Measurements from ENCODE around the gene ZNF658.
"Not testable (repeated sequence)": the region's sequence is repeated elsewhere in the genome, so short reads cannot be mapped to it uniquely, and the experiment has no call there.

ZNF658 gene

DNA sequence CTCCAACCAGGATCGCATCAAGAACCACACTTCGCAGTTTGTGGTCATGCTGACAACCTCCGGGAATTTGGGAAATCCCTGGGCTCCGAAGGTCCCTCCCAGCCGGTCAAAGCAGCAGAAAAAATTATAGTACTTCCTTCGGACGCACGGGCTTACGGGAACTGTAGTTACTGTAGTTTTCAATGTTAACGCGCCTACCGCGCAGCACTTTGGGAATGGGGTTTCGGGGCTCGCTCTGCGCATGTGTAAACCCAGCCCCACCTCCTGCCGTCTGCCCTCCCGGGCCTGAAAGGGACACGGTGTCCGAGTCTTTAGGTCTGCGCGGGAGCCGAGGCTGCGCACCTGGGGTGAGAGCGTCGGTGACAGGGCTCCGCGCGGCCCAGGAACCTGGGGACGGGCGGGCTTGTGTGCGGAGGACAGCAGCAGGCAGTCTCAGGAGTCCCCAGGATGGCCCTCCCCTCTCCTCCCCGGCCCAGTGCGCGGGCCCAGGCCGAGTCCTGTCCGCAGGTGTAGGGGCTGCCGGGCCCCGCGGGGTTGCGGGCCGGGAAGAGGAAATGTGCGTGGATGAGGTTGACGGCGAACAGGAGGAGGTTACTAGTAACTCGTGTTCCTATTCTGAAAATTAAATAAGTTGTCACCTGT lies at the start of gene ZNF658:
TSS of gene ZNF658 (plus strand) at position 236 of the 642 bp plus-strand sequence. CDS start 2,837 bp downstream, outside the sequence.
- not testable (repeated sequence) for DNase-seq

DNA sequence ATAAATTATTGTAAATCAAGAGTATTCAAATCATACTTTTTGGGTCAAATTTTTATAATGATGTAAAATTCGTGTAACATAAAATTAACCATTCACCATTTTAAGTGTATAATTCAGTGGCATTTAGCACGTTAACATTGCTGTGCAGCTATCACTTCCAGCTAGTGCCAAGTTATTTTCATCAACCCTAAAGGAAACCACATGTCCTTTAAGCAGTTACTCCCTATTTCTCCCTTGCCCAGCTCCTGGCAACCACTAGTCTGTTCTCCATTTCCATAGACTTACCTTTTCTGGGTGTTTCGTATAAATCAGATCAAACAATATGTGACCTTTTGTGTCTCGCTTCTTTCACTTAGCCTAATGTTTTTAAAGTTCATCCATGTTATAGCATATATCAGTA lies 38.8 kb upstream of the ZNF658 start:
- DNase-seq = not testable (repeated sequence)

DNA sequence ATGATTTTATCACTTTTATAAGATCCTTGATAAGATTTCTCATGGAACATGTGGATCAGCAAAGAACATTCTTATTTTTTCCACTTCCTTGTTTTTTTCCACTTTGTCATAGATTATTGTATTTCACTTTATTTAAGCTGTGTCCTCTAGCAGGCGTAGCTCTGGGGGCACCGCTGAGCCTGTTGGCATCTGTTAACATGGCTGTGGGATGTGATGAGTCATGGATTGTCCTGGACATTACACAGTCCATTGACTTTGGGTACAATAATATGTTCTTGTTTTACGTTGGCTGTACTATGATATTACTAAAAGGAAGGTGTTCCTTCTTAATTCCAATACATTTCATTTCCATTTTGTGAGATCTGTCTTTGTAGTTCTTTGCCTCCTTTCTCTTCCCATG lies 31.9 kb upstream of the ZNF658 start:
- DNase-seq = not testable (repeated sequence)

DNA sequence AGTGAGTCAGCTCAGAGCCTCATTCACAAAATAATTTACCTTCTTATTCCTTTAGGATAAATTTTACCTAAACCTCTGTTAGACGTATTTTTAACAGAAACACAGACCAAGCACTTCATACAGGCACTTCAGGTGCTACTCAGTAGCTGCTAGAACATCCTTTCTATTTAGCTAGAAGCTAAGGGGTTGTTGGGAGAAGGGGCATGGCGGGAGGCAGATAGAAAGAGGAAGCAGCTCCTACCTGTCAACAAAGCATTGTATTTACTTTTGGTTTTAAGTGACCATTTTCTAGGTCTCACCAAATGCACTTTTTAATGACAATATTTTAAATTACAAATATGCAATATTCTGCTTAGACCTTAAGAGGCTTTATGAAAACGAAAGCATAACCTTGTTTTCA lies 19.9 kb upstream of the ZNF658 start:
- DNase-seq = not testable (repeated sequence)

DNA sequence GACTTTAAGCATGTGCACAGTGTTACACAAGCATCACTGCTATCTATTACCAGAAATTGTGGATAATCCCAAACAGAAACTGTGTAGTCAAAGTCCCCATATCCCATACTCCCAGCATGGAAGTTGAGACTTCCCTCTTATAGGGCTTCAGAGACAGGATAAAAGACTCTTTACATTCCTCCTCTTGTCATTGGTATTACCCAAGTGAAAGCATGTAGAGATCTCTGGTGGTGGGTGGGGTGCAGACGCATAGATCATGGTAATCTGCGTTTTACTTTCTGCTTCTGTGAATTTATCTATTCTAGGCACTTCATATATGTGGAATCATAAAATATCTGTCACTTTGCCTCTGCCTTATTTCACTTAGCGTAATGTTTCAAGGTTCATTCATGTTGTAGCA lies 18.7 kb upstream of the ZNF658 start:
- not testable (repeated sequence) for DNase-seq

DNA sequence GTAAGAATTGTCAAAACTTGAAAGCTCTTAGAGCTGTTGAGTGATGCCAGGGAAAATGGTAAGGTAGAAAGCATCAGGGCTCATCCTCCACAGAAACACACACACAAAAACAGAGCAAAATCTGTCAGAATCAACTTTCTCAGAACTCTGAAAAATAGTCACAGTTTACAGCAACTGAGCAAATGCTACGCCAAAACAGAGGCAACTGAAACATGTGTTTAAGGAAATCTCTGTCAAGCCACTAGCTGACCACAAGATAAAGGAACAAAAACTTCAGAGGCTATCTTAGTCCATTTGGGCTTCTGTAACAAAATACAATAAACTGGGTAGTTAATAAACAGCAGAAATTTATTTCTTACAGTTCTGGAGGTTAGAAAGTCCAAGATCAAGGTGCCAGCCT lies 10.2 kb upstream of the ZNF658 start:
- not testable (repeated sequence) for DNase-seq

DNA sequence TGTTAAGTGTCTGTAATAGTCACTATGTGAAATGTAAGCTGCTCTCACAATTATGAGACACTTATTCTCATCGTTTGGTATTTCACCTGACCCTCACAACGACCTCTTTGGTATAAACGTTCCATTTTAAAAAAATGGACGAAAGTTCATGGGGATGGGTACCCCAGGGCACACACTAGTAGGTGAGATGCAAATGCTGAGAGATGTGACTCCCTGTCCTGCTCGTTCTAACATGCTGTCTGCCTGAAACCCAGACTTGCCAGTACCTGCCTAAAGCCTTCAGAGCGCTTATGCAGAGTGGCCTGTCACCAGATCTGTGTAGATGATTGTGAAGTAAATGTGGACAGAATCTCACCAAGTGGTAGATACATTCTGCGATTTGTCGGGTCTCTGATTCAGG lies 616 bp downstream of the ZNF658 start:
- not testable (repeated sequence) for DNase-seq

DNA sequence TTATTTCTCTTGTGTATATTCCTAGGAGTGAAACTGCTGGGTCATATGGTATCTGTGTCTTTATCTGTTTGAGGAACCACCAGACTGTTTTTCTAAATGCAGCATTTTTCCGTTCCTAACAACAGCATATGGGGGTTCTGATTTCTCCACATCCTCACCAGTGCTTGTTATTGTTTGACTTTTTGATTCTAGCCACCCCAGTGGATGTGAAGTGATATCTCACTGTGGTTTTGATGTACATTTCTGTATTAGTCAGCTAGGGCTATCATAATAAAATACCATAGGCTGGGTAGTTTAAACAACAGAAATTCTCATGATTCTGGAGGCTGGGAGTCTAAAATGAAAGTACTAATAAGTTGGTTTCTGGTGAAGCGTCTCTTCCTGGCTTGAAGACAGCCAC lies 9.0 kb downstream of the ZNF658 start:
- DNase-seq = not testable (repeated sequence)

DNA sequence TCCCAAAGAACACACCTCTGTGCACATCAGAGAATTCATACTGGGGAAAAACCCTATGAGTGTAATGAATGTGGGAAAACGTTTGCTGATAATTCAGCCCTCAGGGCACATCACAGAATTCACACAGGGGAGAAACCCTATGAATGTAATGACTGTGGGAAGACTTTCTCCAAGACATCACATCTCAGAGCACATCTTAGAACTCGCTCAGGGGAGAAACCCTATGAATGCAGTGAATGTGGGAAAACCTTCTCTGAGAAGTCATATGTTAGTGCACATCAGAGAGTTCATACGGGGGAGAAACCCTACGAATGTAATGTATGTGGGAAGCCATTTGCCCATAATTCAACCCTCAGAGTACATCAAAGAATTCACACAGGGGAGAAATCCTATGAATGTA lies 19.5 kb downstream of the ZNF658 start:
- not testable (repeated sequence) for DNase-seq

DNA sequence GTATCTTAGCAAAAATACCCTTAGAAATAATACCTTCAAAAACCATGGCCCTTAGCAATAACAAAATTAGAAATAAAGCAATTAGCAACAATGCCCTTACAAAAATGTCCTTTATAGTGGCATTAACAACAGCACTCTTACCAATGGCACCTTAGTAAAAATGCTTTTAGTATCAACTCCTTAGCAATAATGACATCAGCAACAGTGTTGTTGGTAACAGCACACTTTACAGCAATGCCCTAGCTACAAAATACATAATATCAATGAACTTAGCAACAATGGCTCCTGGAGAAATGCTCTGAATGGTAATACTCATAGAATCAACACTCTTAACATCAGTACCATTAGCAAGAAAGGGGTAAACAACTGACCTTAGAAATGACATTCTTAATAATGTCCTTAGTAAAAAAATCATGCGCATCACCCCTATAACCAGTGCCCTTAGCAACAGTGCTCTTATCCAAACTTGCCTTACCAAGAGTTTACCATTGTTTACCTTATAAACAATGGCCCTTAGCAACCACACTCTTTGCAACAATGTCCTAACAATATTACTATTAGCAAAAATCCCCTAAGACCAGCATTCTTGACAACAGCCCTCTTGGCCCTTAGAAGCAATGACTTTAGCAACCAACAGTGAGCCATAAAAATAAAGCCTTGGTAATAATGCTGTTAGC lies 35.8 kb downstream of the ZNF658 start:
- not testable (repeated sequence) for DNase-seq

DNA sequence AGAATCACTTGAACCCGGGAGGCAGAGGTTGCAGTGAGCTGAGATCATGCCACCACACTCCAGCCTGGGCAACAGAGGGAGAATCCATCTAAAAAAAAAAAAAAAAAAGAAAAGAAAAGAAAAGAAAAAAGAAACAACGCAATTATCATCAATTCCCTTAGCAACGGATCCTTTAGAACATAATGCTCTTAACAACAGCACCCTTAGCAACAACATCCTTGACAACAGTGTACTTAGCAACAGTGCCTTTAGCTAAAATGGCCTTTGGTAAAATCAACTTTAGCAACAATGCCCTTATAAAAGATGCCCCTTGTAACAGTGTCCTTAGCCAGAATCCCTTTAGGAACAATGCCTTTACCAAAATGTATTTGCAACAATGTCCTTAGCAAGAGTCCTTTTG lies 37.1 kb downstream of the ZNF658 start:
- not testable (repeated sequence) for DNase-seq

DNA sequence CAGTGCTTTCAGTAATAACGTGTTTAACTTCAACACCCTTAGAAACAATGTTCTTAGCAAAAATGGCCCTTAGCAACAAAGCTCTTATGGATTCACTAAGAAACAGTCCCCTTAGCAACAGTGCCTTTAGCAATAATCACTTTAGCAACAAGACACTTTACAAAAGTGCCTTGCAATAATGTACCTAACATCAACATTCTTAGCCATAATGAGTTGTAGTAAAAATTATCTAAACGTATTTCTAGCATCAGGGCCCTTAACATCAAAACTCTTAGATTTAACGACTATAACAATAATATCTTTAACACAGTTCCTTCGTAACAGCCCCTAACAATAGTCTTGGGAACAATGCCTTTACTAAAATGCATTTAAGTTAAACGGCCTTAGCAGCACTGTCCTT lies 37.8 kb downstream of the ZNF658 start:
- DNase-seq = not testable (repeated sequence)

DNA sequence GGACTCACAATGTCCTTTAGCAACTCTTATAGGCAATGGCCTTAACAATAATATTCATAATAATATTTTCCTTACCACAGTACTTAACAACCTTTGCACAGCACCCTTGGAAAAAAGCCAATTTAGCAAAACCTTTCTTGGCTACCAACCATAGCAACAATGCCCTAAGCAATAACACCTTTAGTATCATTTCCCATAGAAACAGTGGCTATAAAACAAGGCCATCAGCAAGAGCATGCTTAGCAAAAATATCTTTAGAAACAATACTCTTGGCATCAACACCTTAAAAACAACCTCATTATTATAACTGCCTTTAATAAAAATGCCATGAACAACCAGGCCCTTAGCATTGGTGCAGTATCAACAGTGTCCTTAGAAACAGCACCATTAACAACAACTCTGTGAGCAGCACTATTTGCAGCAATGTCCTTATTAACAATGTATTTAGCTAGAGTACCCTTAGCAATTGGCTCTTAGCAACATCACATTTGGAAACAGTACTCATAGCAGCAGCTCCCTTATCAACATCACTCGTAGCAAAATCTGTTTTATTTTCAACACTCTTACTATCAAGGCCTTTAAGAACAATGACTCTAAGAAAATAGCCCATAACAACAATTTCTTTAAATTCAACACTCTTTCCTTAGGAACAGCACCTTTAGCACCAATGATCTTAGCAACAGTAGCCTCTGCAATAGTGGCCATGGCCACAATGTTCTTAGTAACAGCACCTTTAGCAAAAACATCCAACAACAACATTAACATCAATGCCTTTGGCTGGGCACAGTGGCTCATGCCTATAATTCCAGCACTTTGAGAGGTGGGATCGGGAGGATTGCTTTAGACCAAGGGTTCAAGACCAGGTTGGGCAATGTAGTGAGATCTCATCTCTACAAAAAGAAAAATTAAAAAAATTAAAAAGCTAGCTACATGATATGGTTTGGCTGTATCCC lies 39.6 kb downstream of the ZNF658 start:
- not testable (repeated sequence) for DNase-seq

DNA sequence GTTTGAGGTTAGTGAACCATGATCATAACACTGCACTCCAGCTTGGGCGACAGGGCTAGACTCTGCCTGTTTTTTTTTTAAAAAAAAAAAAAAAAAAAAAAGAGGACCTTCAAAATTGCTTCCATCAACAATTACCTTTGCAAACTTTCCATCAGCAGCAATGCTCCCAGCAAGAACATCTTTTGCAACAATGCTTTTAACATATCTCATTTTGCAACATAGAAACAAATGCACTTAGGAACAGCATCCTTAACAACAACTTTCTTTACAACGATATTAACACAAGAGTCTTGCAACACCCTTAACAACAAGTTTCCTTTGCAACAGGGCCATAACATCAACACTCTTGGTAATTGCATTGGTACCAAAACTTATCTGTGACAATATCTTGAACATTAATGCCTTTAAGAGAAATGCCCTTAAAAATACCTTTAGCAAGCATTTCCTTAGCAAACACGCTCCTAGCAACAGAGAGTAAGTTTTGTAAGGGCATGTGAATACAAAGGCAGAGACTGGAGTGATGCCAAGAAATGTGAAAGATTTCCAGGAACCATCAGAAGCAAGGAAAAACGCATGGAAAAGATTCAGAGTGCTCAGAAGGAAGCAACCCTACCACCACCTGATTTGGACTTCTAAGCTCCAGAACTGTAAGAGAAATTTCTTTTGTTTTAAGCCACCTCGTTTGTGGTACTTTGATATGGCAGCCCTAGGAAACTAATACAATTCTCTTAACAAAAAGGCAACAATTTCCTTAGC lies 42.1 kb downstream of the ZNF658 start:
- DNase-seq = not testable (repeated sequence)

DNA sequence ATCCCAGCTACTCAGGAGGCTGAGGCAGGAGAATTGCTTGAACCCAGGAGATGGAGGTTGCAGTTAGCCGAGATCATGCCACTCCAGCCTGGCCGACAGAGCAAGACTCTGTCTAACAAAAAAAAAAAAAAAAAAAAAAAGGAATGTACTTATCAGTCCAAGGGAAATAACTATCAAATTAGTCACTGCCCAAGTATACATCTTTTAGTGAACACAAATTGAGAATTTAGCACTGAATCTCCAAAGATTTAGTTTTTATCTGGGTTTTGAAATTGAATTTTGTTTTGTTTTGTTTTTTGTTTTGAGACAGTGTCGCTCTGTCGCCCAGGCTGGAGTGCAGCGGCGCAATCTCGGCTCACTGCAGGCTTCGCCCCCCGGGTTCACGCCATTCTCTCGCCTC lies 52.1 kb downstream of the ZNF658 start:
- DNase-seq = not testable (repeated sequence)
